IMR-90 (cell line): ENCODE data around the gene NCAM1. TPM values are rescaled to one million over a fixed set of nuclear protein-coding genes. Genes with fewer than 3 reads are reported as not detected.

Experiments used
- ATAC-seq: fragments of 200-7000 bp; cut with Tn5 transposase; 2 replicates; pipeline ENCODE4 v1.9.1; 2020; ENCODE audit warnings: low read depth, mild to moderate bottlenecking, moderate library complexity
- BruUV-seq: library from RNA; stranded (reverse); fragments of 400-500 nt; replicated peaks from 2 replicates; lab custom pipeline; 2021; lab: Mats Ljungman, UMichigan
- CTCF ChIA-PET: fragments of 300-600 bp; formaldehyde crosslinking; extraction: SDS; loops from one replicate; lab custom pipeline; 2021; ENCODE audit warnings: antibody characterized with exemption; lab: Yijun Ruan, JAX
- POLR2A ChIA-PET: fragments of 300-600 bp; sonication (Branson Sonifier 250); formaldehyde crosslinking; loops from one replicate; lab custom pipeline; 2022; ENCODE audit warnings: antibody characterized with exemption; ENCODE audit not compliant: unreplicated experiment; lab: Charles Lee
- DNase-seq: peaks from one replicate; pipeline ENCODE4 v3.0.0; 2013
- H2AFZ ChIP-seq: replicated peaks from 2 replicates; pipeline ENCODE3; 2013; ENCODE audit warnings: low read length, mild to moderate bottlenecking; ENCODE audit not compliant: poor library complexity
- H2AK5ac ChIP-seq: 2 replicates; pipeline ENCODE4 v1.6.1; 2013; ENCODE audit warnings: low read depth, low read length, inconsistent platforms
- H2AK9ac ChIP-seq: replicated peaks from 2 replicates; pipeline ENCODE3; 2013; ENCODE audit warnings: mild to moderate bottlenecking, low read depth, low read length, moderate library complexity; ENCODE audit not compliant: poor library complexity
- H2BK120ac ChIP-seq: 2 replicates; pipeline ENCODE4 v1.6.1; 2013; ENCODE audit warnings: low read depth, low read length, inconsistent platforms
- H2BK15ac ChIP-seq: 3 replicates; pipeline ENCODE4 v1.6.1; 2013; ENCODE audit warnings: low read depth, low read length, inconsistent platforms
- H2BK20ac ChIP-seq: 2 replicates; pipeline ENCODE4 v1.6.1; 2013; ENCODE audit warnings: low read depth, mild to moderate bottlenecking, inconsistent platforms, low read length, moderate library complexity
- H2BK5ac ChIP-seq: 2 replicates; pipeline ENCODE4 v1.6.1; 2013; ENCODE audit warnings: mild to moderate bottlenecking, low read depth, low read length, inconsistent platforms; ENCODE audit not compliant: poor library complexity, severe bottlenecking
- H3K14ac ChIP-seq: replicated peaks from 2 replicates; pipeline ENCODE4 v1.6.1; 2013; ENCODE audit warnings: low read depth, low read length, inconsistent platforms
- H3K18ac ChIP-seq: 2 replicates; pipeline ENCODE4 v1.6.1; 2013; ENCODE audit warnings: low read depth, low read length, control low read depth
- H3K23ac ChIP-seq: 2 replicates; pipeline ENCODE4 v1.6.1; 2013; ENCODE audit warnings: low read depth, low read length, inconsistent platforms
- H3K27ac ChIP-seq: 2 replicates; pipeline ENCODE4 v1.5.1; 2013; ENCODE audit warnings: mild to moderate bottlenecking, control low read depth, low read length; ENCODE audit not compliant: insufficient read depth
- H3K27me3 ChIP-seq: 2 replicates; pipeline ENCODE4 v1.6.1; 2013; ENCODE audit warnings: low read length; ENCODE audit not compliant: control insufficient read depth, insufficient read depth
- H3K36me3 ChIP-seq: 2 replicates; pipeline ENCODE4 v1.6.1; 2013; ENCODE audit warnings: low read length, mixed read lengths; ENCODE audit not compliant: control insufficient read depth, insufficient read depth
- H3K4ac ChIP-seq: 2 replicates; pipeline ENCODE4 v1.6.1; 2013; ENCODE audit warnings: low read depth, low read length, inconsistent platforms
- H3K4me1 ChIP-seq: 2 replicates; pipeline ENCODE4 v1.6.1; 2013; ENCODE audit warnings: low read length, mixed read lengths; ENCODE audit not compliant: control insufficient read depth, insufficient read depth
- H3K4me2 ChIP-seq: 2 replicates; pipeline ENCODE4 v1.6.1; 2013; ENCODE audit warnings: low read depth, mild to moderate bottlenecking, control low read depth, low read length, moderate library complexity
- H3K4me3 ChIP-seq: 2 replicates; pipeline ENCODE4 v1.5.1; 2013; ENCODE audit warnings: low read depth, mild to moderate bottlenecking, control low read depth, low read length, moderate library complexity; ENCODE audit not compliant: insufficient read depth
- H3K56ac ChIP-seq: 2 replicates; pipeline ENCODE4 v1.6.1; 2013; ENCODE audit warnings: low read length, inconsistent platforms; ENCODE audit not compliant: insufficient read depth; ENCODE audit errors: extremely low read depth
- H3K79me1 ChIP-seq, 2 experiments: 2 replicates each; pipeline ENCODE4 v1.6.1; 2013; ENCODE audit warnings: low read length in 2 of 2, inconsistent platforms in 1 of 2, low read depth in 1 of 2
- H3K9ac ChIP-seq: 2 replicates; pipeline ENCODE4 v1.6.1; 2013; ENCODE audit warnings: low read depth, low read length, control low read depth
- H3K9me1 ChIP-seq: 2 replicates; pipeline ENCODE4 v1.6.1; 2013; ENCODE audit warnings: low read length, inconsistent platforms; ENCODE audit not compliant: insufficient read depth
- H3K9me3 ChIP-seq: 2 replicates; pipeline ENCODE4 v1.6.1; 2013; ENCODE audit warnings: low read length; ENCODE audit not compliant: control insufficient read depth, insufficient read depth
- H4K20me1 ChIP-seq: 2 replicates; pipeline ENCODE4 v1.6.1; 2013; ENCODE audit warnings: low read length, inconsistent platforms; ENCODE audit not compliant: insufficient read depth
- H4K5ac ChIP-seq: 2 replicates; pipeline ENCODE4 v1.6.1; 2013; ENCODE audit warnings: mild to moderate bottlenecking, low read depth, low read length, control low read depth
- H4K8ac ChIP-seq, 2 experiments: 2 replicates each; pipeline ENCODE4 v1.6.1; 2013; ENCODE audit warnings: low read depth in 2 of 2, low read length in 2 of 2, control low read depth in 1 of 2, inconsistent platforms in 1 of 2
- H4K91ac ChIP-seq: 2 replicates; pipeline ENCODE4 v1.6.1; 2013; ENCODE audit warnings: low read depth, low read length, inconsistent platforms; ENCODE audit not compliant: insufficient read depth
- BHLHE40 ChIP-seq: fragments of 150-350 bp; IDR thresholded peaks from 2 replicates; pipeline ENCODE4 v1.6.1; 2016; ENCODE audit warnings: mild to moderate bottlenecking, low read depth, low read length
- CEBPB ChIP-seq: IDR thresholded peaks from 2 replicates; pipeline ENCODE4 v1.6.1; 2012; ENCODE audit warnings: low read depth, low read length, improper control_type of control experiment
- CHD1 ChIP-seq: IDR thresholded peaks from 2 replicates; pipeline ENCODE4 v1.6.1; 2012; ENCODE audit warnings: low read depth, low read length, improper control_type of control experiment
- FOS ChIP-seq: fragments of 150-350 bp; IDR thresholded peaks from 2 replicates; pipeline ENCODE4 v1.6.1; 2016; ENCODE audit warnings: low read depth, low read length
- MAFK ChIP-seq: IDR thresholded peaks from 2 replicates; pipeline ENCODE4 v1.6.1; 2012; ENCODE audit warnings: low read depth, low read length, improper control_type of control experiment
- MAZ ChIP-seq: IDR thresholded peaks from 2 replicates; pipeline ENCODE4 v1.6.1; 2012; ENCODE audit warnings: low read depth, mild to moderate bottlenecking, low read length, improper control_type of control experiment, moderate library complexity, borderline replicate concordance
- MXI1 ChIP-seq: IDR thresholded peaks from 2 replicates; pipeline ENCODE4 v1.6.1; 2012; ENCODE audit warnings: low read depth, mild to moderate bottlenecking, low read length, moderate library complexity, borderline replicate concordance
- NFE2L2 ChIP-seq: fragments of 150-350 bp; IDR thresholded peaks from 2 replicates; pipeline ENCODE4 v1.6.1; 2016; ENCODE audit warnings: low read depth, mild to moderate bottlenecking, low read length
- POLR2A ChIP-seq: IDR thresholded peaks from 2 replicates; pipeline ENCODE4 v1.6.1; 2012; ENCODE audit warnings: mild to moderate bottlenecking, low read depth, low read length
- RAD21 ChIP-seq: IDR thresholded peaks from 2 replicates; pipeline ENCODE4 v1.6.1; 2012; ENCODE audit warnings: low read length, improper control_type of control experiment
- RCOR1 ChIP-seq: IDR thresholded peaks from 2 replicates; pipeline ENCODE4 v1.6.1; 2012; ENCODE audit warnings: mild to moderate bottlenecking, low read length, improper control_type of control experiment; ENCODE audit not compliant: insufficient replicate concordance
- RFX5 ChIP-seq: IDR thresholded peaks from 2 replicates; pipeline ENCODE4 v1.8.0; 2012; ENCODE audit warnings: low read depth, mild to moderate bottlenecking, low read length, moderate library complexity
- SMC3 ChIP-seq: fragments of 150-350 bp; IDR thresholded peaks from 2 replicates; pipeline ENCODE4 v1.6.1; 2016; ENCODE audit warnings: low read depth, mild to moderate bottlenecking, antibody characterized with exemption, low read length, moderate library complexity
- WGBS, 2 experiments: methylation state at CpG; one replicate each; pipeline versions ENCODE4 v1.1.5 to v1.1.7; 2013; ENCODE audit warnings: missing lambda C conversion rate in 2 of 2; ENCODE audit not compliant: insufficient read length in 1 of 2; ENCODE audit errors: extremely low coverage in 2 of 2; 5-methylcytosine and 5-hydroxymethylcytosine counted together
- dilution Hi-C: fragments of 300-500 bp; cut with HindIII; formaldehyde crosslinking; loops from one replicate; pipeline ENCODE4 v1.14.3; 2018; ENCODE audit warnings: low sequenced_read_pairs; ENCODE audit not compliant: unreplicated experiment
- in situ Hi-C: fragments of 300-500 bp; cut with MboI; formaldehyde crosslinking; loops from 3 replicates; pipeline ENCODE4 v1.14.3; 2019; ENCODE audit warnings: low sequenced_read_pairs, inconsistent platforms, mixed read lengths
- intact Hi-C: fragments of 100-400 bp; cut with micrococcal nuclease; formaldehyde crosslinking; loops from 2 replicates; pipeline ENCODE4 v1.10.0; 2022
- polyA plus RNA-seq, 3 experiments: library from polyadenylated mRNA; depleted of rRNA; stranded (reverse); fragments of >200 nt; gene quantifications; 2 replicates each; pipeline ENCODE4 v1.2.3, GENCODE V29; 2012; ENCODE audit warnings: low replicate concordance in 1 of 3
- total RNA-seq: library from RNA; depleted of rRNA; stranded (reverse); fragments of >200 nt; gene quantifications from 2 replicates; pipeline ENCODE4 v1.2.3, GENCODE V29; 2012
- TF ChIP-seq, protein P1 (sequence below): fragments of 150-350 bp; IDR thresholded peaks from 2 replicates; pipeline ENCODE4 v1.6.1; 2017; ENCODE audit warnings: mild to moderate bottlenecking, antibody characterized with exemption, low read length, low read depth
- TF ChIP-seq, protein P2 (sequence below): conservative IDR thresholded peaks from 2 replicates; pipeline ENCODE4 v1.5.1; 2012; ENCODE audit warnings: mild to moderate bottlenecking, low read depth, low read length, improper control_type of control experiment
- TF ChIP-seq, protein P3 (sequence below): fragments of 150-350 bp; IDR thresholded peaks from 2 replicates; pipeline ENCODE4 v1.6.1; 2016; ENCODE audit warnings: low read depth, mild to moderate bottlenecking, low read length, moderate library complexity, borderline replicate concordance

NCAM1 gene
- total and polyA plus RNA-seq, 2 of the 4 experiments (the other 2 are of a cell fraction): 0.09 to 0.18 TPM

DNA sequence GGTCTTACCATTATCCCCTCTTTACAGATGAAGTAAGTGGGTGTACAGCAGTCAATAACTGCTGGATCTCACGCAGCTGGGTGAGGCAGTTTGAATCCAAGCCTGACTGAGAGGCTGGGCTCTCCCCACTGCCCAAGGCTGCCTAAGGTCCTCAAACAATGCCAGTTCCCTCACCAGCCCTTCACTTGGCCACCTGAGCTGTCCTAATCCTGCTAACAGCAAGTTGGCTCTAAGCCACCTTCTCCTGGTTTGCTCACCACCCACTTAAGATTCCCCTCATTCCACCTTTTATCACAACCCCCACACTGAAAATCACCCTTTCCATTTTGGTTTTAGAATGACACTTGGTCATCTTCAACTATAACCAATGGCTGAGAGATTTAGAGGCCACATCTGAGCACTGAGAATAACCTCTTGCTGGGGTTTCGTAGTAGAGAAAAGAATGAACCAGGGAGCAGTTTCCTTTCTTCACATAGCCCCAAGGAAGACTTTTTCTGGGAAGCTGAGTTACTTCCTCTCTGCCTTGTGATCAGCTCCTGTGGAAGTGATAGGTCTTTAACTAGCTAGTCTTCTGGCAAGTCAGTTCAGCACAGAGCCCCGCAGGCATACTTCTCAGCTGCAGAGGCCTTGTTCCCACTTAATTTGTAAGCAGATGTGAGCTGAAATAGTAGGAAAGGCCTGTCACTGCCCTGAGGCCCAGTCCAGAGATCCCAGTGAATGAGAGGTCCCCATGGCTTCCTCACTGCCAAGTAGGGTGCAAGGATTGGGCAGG is 295.4 kb downstream of the NCAM1 start:
- H3K9me3 ChIP-seq: no peaks in the 10 kb centered on the region
- no peak overlapping the region for H3K18ac ChIP-seq
- in situ Hi-C loops (no loop called here), dilution Hi-C loops (no loop called here), intact Hi-C loops (no loop called here)
- H3K4ac ChIP-seq: no peak overlapping the region
- no peak overlapping the region for H3K4me3 ChIP-seq
- H2BK15ac ChIP-seq: no peak overlapping the region
- DNase-seq: no peak
- H3K27me3 ChIP-seq: no peaks in the 10 kb centered on the region
- no peak overlapping the region for H4K91ac ChIP-seq
- no peak overlapping the region for H3K14ac ChIP-seq
- no peak overlapping the region for H4K5ac ChIP-seq
- POLR2A ChIA-PET: no interaction called here
- no peaks in the 10 kb centered on the region for H3K79me1 ChIP-seq
- no peak overlapping the region for H2BK20ac ChIP-seq
- BruUV-seq: no TSS peak
- no peak overlapping the region for H2AK9ac ChIP-seq
- no peaks in the 10 kb centered on the region for H3K36me3 ChIP-seq
- H4K20me1 ChIP-seq: no peaks in the 10 kb centered on the region
- no peak overlapping the region for H3K27ac ChIP-seq
- WGBS, 2 experiments: 29% methylated on average over 1 of the region's 3 CpGs; no CpG with 5 or more reads in 1 of the 2 experiments
- no peaks in the 10 kb centered on the region for H3K4me1 ChIP-seq
- no peak for TF ChIP-seq RAD21
- TF ChIP-seq, protein P1, sequence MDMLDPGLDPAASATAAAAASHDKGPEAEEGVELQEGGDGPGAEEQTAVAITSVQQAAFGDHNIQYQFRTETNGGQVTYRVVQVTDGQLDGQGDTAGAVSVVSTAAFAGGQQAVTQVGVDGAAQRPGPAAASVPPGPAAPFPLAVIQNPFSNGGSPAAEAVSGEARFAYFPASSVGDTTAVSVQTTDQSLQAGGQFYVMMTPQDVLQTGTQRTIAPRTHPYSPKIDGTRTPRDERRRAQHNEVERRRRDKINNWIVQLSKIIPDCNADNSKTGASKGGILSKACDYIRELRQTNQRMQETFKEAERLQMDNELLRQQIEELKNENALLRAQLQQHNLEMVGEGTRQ: no peak
- no peak for TF ChIP-seq RFX5
- no peak for TF ChIP-seq CEBPB
- no peak for TF ChIP-seq MAFK
- no peak for TF ChIP-seq BHLHE40
- TF ChIP-seq NFE2L2: no peak
- TF ChIP-seq, protein P2, sequence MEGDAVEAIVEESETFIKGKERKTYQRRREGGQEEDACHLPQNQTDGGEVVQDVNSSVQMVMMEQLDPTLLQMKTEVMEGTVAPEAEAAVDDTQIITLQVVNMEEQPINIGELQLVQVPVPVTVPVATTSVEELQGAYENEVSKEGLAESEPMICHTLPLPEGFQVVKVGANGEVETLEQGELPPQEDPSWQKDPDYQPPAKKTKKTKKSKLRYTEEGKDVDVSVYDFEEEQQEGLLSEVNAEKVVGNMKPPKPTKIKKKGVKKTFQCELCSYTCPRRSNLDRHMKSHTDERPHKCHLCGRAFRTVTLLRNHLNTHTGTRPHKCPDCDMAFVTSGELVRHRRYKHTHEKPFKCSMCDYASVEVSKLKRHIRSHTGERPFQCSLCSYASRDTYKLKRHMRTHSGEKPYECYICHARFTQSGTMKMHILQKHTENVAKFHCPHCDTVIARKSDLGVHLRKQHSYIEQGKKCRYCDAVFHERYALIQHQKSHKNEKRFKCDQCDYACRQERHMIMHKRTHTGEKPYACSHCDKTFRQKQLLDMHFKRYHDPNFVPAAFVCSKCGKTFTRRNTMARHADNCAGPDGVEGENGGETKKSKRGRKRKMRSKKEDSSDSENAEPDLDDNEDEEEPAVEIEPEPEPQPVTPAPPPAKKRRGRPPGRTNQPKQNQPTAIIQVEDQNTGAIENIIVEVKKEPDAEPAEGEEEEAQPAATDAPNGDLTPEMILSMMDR: no peak
- TF ChIP-seq RCOR1: no peak
- no peak for TF ChIP-seq SMC3
- TF ChIP-seq MAZ: no peak
- no peak for TF ChIP-seq POLR2A
- TF ChIP-seq, protein P3, sequence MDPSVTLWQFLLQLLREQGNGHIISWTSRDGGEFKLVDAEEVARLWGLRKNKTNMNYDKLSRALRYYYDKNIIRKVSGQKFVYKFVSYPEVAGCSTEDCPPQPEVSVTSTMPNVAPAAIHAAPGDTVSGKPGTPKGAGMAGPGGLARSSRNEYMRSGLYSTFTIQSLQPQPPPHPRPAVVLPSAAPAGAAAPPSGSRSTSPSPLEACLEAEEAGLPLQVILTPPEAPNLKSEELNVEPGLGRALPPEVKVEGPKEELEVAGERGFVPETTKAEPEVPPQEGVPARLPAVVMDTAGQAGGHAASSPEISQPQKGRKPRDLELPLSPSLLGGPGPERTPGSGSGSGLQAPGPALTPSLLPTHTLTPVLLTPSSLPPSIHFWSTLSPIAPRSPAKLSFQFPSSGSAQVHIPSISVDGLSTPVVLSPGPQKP: no peak
- no peak for TF ChIP-seq CHD1
- TF ChIP-seq FOS: no peak
- no peak for TF ChIP-seq MXI1
- H2AK5ac ChIP-seq: no peak overlapping the region
- no peak overlapping the region for H2BK5ac ChIP-seq
- H2BK120ac ChIP-seq: no peak overlapping the region
- H3K56ac ChIP-seq: no peak overlapping the region
- H3K9ac ChIP-seq: no peak overlapping the region
- ATAC-seq: no peak
- H4K8ac ChIP-seq: no peak overlapping the region
- CTCF ChIA-PET: no interaction called here
- H3K9me1 ChIP-seq: no peaks in the 10 kb centered on the region
- no peak overlapping the region for H3K4me2 ChIP-seq
- H3K23ac ChIP-seq: no peak overlapping the region
- no peak overlapping the region for H2AFZ ChIP-seq
